H9 (cell line): ENCODE results near the gene PLB1. TPM values are rescaled to one million over a fixed set of nuclear protein-coding genes. Genes with fewer than 3 reads are reported as not detected.
A peak's percentile ranks its signal among the peaks of the same experiment; 100 is the strongest.

Experiments used
- DNase-seq: peaks from one replicate; pipeline ENCODE4 v3.0.0-alpha.2; 2017
- H2AFZ ChIP-seq: one replicate; pipeline ENCODE4 v1.6.1; 2013; ENCODE audit warnings: mild to moderate bottlenecking, low read length, control low read depth, moderate library complexity
- H2AK5ac ChIP-seq: 2 replicates; pipeline ENCODE4 v1.6.1; 2013; ENCODE audit warnings: low read length, control low read depth, mixed read lengths; ENCODE audit not compliant: insufficient read length
- H2BK120ac ChIP-seq: one replicate; pipeline ENCODE4 v1.6.1; 2013; ENCODE audit warnings: low read depth, mild to moderate bottlenecking, low read length, control low read depth, inconsistent platforms; ENCODE audit not compliant: poor library complexity, severe bottlenecking
- H2BK12ac ChIP-seq: 2 replicates; pipeline ENCODE4 v1.6.1; 2013; ENCODE audit warnings: low read length, control low read depth, mixed read lengths, low read depth; ENCODE audit not compliant: insufficient read length
- H2BK15ac ChIP-seq: 2 replicates; pipeline ENCODE4 v1.6.1; 2013; ENCODE audit warnings: low read depth, low read length, control low read depth
- H2BK20ac ChIP-seq: one replicate; pipeline ENCODE4 v1.6.1; 2013; ENCODE audit warnings: low read depth, mild to moderate bottlenecking, low read length, control low read depth, inconsistent platforms; ENCODE audit not compliant: poor library complexity, severe bottlenecking
- H2BK5ac ChIP-seq: 2 replicates; pipeline ENCODE4 v1.6.1; 2013; ENCODE audit warnings: low read length, control low read depth, mixed read lengths; ENCODE audit not compliant: insufficient read length
- H3K14ac ChIP-seq: 2 replicates; pipeline ENCODE4 v1.6.1; 2013; ENCODE audit warnings: low read length, control low read depth; ENCODE audit not compliant: insufficient read depth
- H3K18ac ChIP-seq: 2 replicates; pipeline ENCODE4 v1.6.1; 2013; ENCODE audit warnings: low read depth, mild to moderate bottlenecking, mixed read lengths, low read length, control low read depth; ENCODE audit not compliant: insufficient read length
- H3K23ac ChIP-seq: 2 replicates; pipeline ENCODE4 v1.6.1; 2013; ENCODE audit warnings: low read length, control low read depth, mixed read lengths, low read depth; ENCODE audit not compliant: insufficient read length
- H3K23me2 ChIP-seq: 2 replicates; pipeline ENCODE4 v1.6.1; 2013; ENCODE audit warnings: low read depth, mild to moderate bottlenecking, mixed read lengths, low read length, control low read depth; ENCODE audit not compliant: insufficient read length, poor library complexity, severe bottlenecking
- H3K27ac ChIP-seq: 2 replicates; pipeline ENCODE4 v1.5.1; 2013; ENCODE audit warnings: low read length, control low read depth, mixed read lengths, low read depth; ENCODE audit not compliant: insufficient read length
- H3K27me3 ChIP-seq: 2 replicates; pipeline ENCODE4 v1.6.1; 2013; ENCODE audit warnings: low read length, control low read depth, inconsistent platforms; ENCODE audit not compliant: insufficient read depth
- H3K4ac ChIP-seq: 2 replicates; pipeline ENCODE4 v1.6.1; 2013; ENCODE audit warnings: low read depth, mild to moderate bottlenecking, control low read depth, inconsistent platforms, low read length, moderate library complexity
- H3K4me1 ChIP-seq: 2 replicates; pipeline ENCODE4 v1.6.1; 2013; ENCODE audit warnings: low read length, control low read depth, inconsistent platforms; ENCODE audit not compliant: insufficient read depth
- H3K4me2 ChIP-seq: 2 replicates; pipeline ENCODE4 v1.6.1; 2013; ENCODE audit warnings: low read length, control low read depth, mixed read lengths; ENCODE audit not compliant: insufficient read length, insufficient read depth
- H3K56ac ChIP-seq: 2 replicates; pipeline ENCODE4 v1.6.1; 2013; ENCODE audit warnings: low read depth, mild to moderate bottlenecking, mixed read lengths, low read length, control low read depth; ENCODE audit not compliant: insufficient read length
- H3K79me1 ChIP-seq: 2 replicates; pipeline ENCODE4 v1.6.1; 2013; ENCODE audit warnings: low read depth, mild to moderate bottlenecking, moderate library complexity, low read length, control low read depth, inconsistent platforms; ENCODE audit not compliant: insufficient read depth, poor library complexity, severe bottlenecking
- H3K79me2 ChIP-seq: 2 replicates; pipeline ENCODE4 v1.6.1; 2013; ENCODE audit warnings: low read length, control low read depth, inconsistent platforms; ENCODE audit not compliant: insufficient read depth
- H3K9ac ChIP-seq: 2 replicates; pipeline ENCODE4 v1.6.1; 2013; ENCODE audit warnings: low read length, control low read depth, mixed read lengths; ENCODE audit not compliant: insufficient read length; ENCODE audit errors: extremely low read depth
- H3K9me3 ChIP-seq: one replicate; pipeline ENCODE4 v1.6.1; 2013; ENCODE audit warnings: low read depth, low read length, inconsistent platforms; ENCODE audit not compliant: control insufficient read depth
- H3T11ph ChIP-seq: one replicate; pipeline ENCODE4 v1.6.1; 2013; ENCODE audit warnings: mild to moderate bottlenecking, low read length, control low read depth, inconsistent platforms
- H4K20me1 ChIP-seq: one replicate; pipeline ENCODE4 v1.6.1; 2013; ENCODE audit not compliant: control insufficient read depth, insufficient read length, insufficient read depth
- H4K5ac ChIP-seq: 2 replicates; pipeline ENCODE4 v1.6.1; 2013; ENCODE audit warnings: low read depth, mild to moderate bottlenecking, mixed read lengths, low read length, control low read depth; ENCODE audit not compliant: insufficient read length
- H4K8ac ChIP-seq: replicated peaks from 2 replicates; pipeline ENCODE4 v1.6.1; 2013; ENCODE audit warnings: low read length, control low read depth, mixed read lengths, low read depth; ENCODE audit not compliant: insufficient read length
- H4K91ac ChIP-seq: 2 replicates; pipeline ENCODE4 v1.6.1; 2013; ENCODE audit warnings: low read depth, mild to moderate bottlenecking, moderate library complexity, mixed read lengths, low read length, control low read depth; ENCODE audit not compliant: insufficient read length
- H3K27ac Mint-ChIP-seq, 3 experiments: 2 replicates in 2 of 3; 3 replicates in 1 of 3; pipeline ENCODE4 v1.8.0; 2020 to 2021; ENCODE audit warnings: mixed read lengths in 3 of 3, mild to moderate bottlenecking in 1 of 3, moderate library complexity in 1 of 3
- H3K27me3 Mint-ChIP-seq: 2 replicates; pipeline ENCODE4 v1.8.0; 2021; ENCODE audit warnings: low read depth, mild to moderate bottlenecking, moderate library complexity, mixed read lengths
- H3K36me3 Mint-ChIP-seq, 3 experiments: 2 replicates in 2 of 3; 3 replicates in 1 of 3; pipeline ENCODE4 v1.8.0; 2020 to 2021; ENCODE audit warnings: low read depth in 3 of 3, mixed read lengths in 3 of 3; ENCODE audit not compliant: insufficient read depth in 1 of 3
- H3K4me1 Mint-ChIP-seq, 2 experiments: 2 replicates each; pipeline ENCODE4 v1.8.0; 2020; ENCODE audit warnings: mixed read lengths in 2 of 2
- H3K4me3 Mint-ChIP-seq, 2 experiments: 2 replicates in 1 of 2; 3 replicates in 1 of 2; pipeline ENCODE4 v1.8.0; 2020 to 2021; ENCODE audit warnings: mild to moderate bottlenecking in 2 of 2, mixed read lengths in 2 of 2, moderate library complexity in 1 of 2
- H3K9me3 Mint-ChIP-seq, 2 experiments: 2 replicates in 1 of 2; 3 replicates in 1 of 2; pipeline ENCODE4 v1.8.0; 2020; ENCODE audit warnings: mild to moderate bottlenecking in 2 of 2, mixed read lengths in 2 of 2, moderate library complexity in 1 of 2
- CTCF ChIP-seq: fragments of 200-600 bp; sonication (generic); conservative IDR thresholded peaks from 3 replicates; pipeline ENCODE4 v1.8.0; 2021; ENCODE audit warnings: antibody characterized with exemption, mild to moderate bottlenecking
- whole genome bisulfite sequencing: extraction: QIAGEN DNeasy Blood & Tissue Kit; methylation state at CpG from one replicate; pipeline ENCODE4 v1.1.7; 2013; ENCODE audit warnings: missing lambda C conversion rate, low lambda C conversion rate, mixed read lengths; ENCODE audit not compliant: insufficient read length; ENCODE audit errors: extremely low coverage; 5-methylcytosine and 5-hydroxymethylcytosine counted together
- total RNA-seq: library from RNA; stranded (reverse); gene quantifications from 2 replicates; pipeline ENCODE4 v1.2.1, GENCODE V29; 2021

The PLB1 gene
- total RNA-seq, 1 experiment from 2014 or later, result not detected

DNA sequence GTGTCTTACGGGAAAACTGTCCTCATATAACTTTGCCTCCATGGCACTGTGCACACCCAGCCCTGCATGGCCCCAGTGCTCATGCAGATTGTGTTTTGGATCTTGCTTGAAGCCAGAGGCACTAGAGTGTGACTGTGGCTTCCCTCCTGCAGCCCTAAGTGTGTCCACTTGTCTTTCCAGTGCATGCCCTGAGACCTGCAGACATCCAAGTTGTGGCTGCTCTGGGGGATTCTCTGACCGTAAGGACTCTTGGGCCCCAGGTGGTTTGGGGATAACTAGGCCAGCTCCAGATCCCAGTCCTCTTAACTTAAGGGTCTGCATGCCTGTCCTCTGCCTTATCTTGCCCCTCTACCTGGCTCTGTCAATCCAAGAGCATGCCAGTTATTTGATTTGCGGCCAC is 96.6 kb downstream of the PLB1 start:
- Mint-ChIP-seq H3K27me3 (peaks cover 3% of the 10 kb centered on the region), H3K4me3 (no peak overlapping the region), H3K27ac (peak overlapping the region in 1 of 3 experiments; percentile 53; a peak in 1 of 7 replicates), H3K9me3 (no peaks in the 10 kb centered on the region), H3K4me1 (peaks cover 32 to 37% of the 10 kb centered on the region in 2 experiments), H3K36me3 (no peaks in the 10 kb centered on the region; a peak in 1 of 7 replicates)
- no peaks in the 10 kb centered on the region for H3K27me3 ChIP-seq
- H2AFZ ChIP-seq, result no peak overlapping the region
- H3K23ac ChIP-seq, result no peak overlapping the region
- no peak overlapping the region for H3K56ac ChIP-seq
- H3K4me2 ChIP-seq, result no peak overlapping the region
- H3K79me1 ChIP-seq, result no peaks in the 10 kb centered on the region
- H2BK12ac ChIP-seq, result no peak overlapping the region
- H3K79me2 ChIP-seq, result no peaks in the 10 kb centered on the region
- no peak overlapping the region for H3K14ac ChIP-seq
- H2AK5ac ChIP-seq, result no peak overlapping the region
- no peak overlapping the region for H3K4ac ChIP-seq
- H4K5ac ChIP-seq, result no peak overlapping the region
- no peak overlapping the region for H2BK15ac ChIP-seq
- H3K4me1 ChIP-seq, result peaks cover 5% of the 10 kb centered on the region; the same call in 1 of the 2 replicates
- H3K18ac ChIP-seq, result no peak overlapping the region
- no peaks in the 10 kb centered on the region for H3K23me2 ChIP-seq
- TF ChIP-seq CTCF, result no peak
- H3K9me3 ChIP-seq, result no peaks in the 10 kb centered on the region
- no peak overlapping the region for H2BK20ac ChIP-seq
- no peak overlapping the region for H4K91ac ChIP-seq
- no peak for DNase-seq
- WGBS, result no CpG with 5 or more reads among the region's 3 CpGs
- H4K20me1 ChIP-seq, result no peaks in the 10 kb centered on the region
- no peak overlapping the region for H4K8ac ChIP-seq
- no peak overlapping the region for H3K9ac ChIP-seq
- no peak overlapping the region for H3T11ph ChIP-seq
- no peak overlapping the region for H2BK120ac ChIP-seq
- H3K27ac ChIP-seq, result no peak overlapping the region
- no peak overlapping the region for H2BK5ac ChIP-seq
